ENCODE measurements around the gene PF4V1.

DNA sequence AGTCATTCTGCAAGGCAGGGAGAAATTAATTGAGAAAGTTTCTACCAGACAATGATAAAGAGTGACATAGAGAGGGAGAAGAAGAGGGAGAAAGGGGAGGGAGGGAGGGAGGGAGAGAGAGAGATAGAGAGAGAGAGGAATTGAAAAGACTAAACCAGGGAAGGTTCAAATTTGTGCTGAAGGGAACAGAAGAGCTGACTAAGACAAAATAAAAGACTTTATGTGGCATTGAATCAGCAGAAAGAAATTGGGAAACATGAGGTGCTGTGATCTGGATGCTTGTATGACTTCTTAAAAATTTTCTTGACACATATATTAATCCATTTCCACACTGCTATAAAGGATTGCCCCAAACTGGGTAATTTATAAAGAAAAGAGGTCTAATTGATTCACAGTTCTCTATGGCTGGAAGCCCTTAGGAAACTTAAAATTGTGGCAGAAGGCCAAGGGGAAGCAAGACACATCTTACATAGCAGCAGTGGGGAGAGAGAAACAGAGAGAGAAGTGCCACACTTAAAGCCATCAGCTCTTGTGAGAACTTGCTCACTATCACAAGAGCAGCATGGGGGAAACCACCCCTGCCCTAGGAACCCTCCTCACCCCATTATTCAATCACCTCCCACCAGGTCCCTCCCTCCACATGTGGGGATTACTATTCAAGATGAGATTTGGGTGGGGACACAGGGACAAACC, 30.1 kb upstream of the PF4V1 start:
- TF ChIP-seq CTCF (conservative IDR thresholded peaks at IDR 0.05; ENCODE audit: low read length), result no peak
- TF ChIP-seq EZH2phosphoT487 (IDR thresholded peaks at IDR 0.05; ENCODE audit: borderline replicate concordance, low read depth, low read length), result no peak

Data from OCI-LY7 (cell line).